ENCODE data around the gene TMEM245. TPM values are rescaled to one million over a fixed set of nuclear protein-coding genes. Genes with fewer than 3 reads are reported as not detected.
"Not testable (repeated sequence)": the region's sequence is repeated elsewhere in the genome, so short reads cannot be mapped to it uniquely, and the experiment has no call there.

Gene TMEM245
- polyA plus RNA-seq, 2 of the 4 experiments (the other 2 are of a cell fraction) = 44.9 to 88.9 TPM

- CTCF ChIA-PET = interaction anchor here (1.0 kb wide), 1 partner anchor 14 kb away, joined by 3 read pairs; no protein-coding TSS in a partner anchor
- 83% methylated on average over 2 of the region's 2 CpGs for WGBS (ENCODE audit: missing lambda C conversion rate)
- POLR2A ChIA-PET = no interaction called here
- H3K4me2 ChIP-seq = no peak overlapping the region
- no peak for ATAC-seq
- no peaks in the 10 kb centered on the region for H3K9me3 ChIP-seq
- H3K27ac ChIP-seq = no peak overlapping the region
- DNase-seq (ENCODE audit: low read depth in 1 of 2, low spot score in 1 of 2) = no peak
- TF ChIP-seq MYC (IDR thresholded peaks at IDR 0.05; ENCODE audit: borderline replicate concordance, low read length) (no peak), RNF2 (IDR thresholded peaks at IDR 0.05; ENCODE audit: borderline replicate concordance, low read depth) (no peak), HEYL (CRISPR knock-in tag; IDR thresholded peaks at IDR 0.05) (no peak), PHF8 (IDR thresholded peaks at IDR 0.05; ENCODE audit: borderline replicate concordance, low read depth) (no peak), ZSCAN20 (CRISPR knock-in tag; IDR thresholded peaks at IDR 0.05) (no peak), MAFK (IDR thresholded peaks at IDR 0.05; ENCODE audit: partially characterized antibody) (no peak), ATOH8 (CRISPR knock-in tag; IDR thresholded peaks at IDR 0.05; ENCODE audit: low read depth) (no peak), CBX8 (IDR thresholded peaks at IDR 0.05) (no peak), HDAC2 (IDR thresholded peaks at IDR 0.05) (no peak), TFCP2L1 (CRISPR knock-in tag; IDR thresholded peaks at IDR 0.05) (no peak), GATA3 (IDR thresholded peaks at IDR 0.05; ENCODE audit: borderline replicate concordance) (no peak), HOXB5 (CRISPR knock-in tag; IDR thresholded peaks at IDR 0.05) (no peak), TP53 (CRISPR knock-in tag; IDR thresholded peaks at IDR 0.05) (no peak), POLR2A (IDR thresholded peaks at IDR 0.05; ENCODE audit: low read length) (no peak), FOSB (CRISPR knock-in tag; IDR thresholded peaks at IDR 0.05) (no peak), EP300 (IDR thresholded peaks at IDR 0.05) (no peak)
- TF ChIP-seq, protein P1, sequence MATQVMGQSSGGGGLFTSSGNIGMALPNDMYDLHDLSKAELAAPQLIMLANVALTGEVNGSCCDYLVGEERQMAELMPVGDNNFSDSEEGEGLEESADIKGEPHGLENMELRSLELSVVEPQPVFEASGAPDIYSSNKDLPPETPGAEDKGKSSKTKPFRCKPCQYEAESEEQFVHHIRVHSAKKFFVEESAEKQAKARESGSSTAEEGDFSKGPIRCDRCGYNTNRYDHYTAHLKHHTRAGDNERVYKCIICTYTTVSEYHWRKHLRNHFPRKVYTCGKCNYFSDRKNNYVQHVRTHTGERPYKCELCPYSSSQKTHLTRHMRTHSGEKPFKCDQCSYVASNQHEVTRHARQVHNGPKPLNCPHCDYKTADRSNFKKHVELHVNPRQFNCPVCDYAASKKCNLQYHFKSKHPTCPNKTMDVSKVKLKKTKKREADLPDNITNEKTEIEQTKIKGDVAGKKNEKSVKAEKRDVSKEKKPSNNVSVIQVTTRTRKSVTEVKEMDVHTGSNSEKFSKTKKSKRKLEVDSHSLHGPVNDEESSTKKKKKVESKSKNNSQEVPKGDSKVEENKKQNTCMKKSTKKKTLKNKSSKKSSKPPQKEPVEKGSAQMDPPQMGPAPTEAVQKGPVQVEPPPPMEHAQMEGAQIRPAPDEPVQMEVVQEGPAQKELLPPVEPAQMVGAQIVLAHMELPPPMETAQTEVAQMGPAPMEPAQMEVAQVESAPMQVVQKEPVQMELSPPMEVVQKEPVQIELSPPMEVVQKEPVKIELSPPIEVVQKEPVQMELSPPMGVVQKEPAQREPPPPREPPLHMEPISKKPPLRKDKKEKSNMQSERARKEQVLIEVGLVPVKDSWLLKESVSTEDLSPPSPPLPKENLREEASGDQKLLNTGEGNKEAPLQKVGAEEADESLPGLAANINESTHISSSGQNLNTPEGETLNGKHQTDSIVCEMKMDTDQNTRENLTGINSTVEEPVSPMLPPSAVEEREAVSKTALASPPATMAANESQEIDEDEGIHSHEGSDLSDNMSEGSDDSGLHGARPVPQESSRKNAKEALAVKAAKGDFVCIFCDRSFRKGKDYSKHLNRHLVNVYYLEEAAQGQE (IDR thresholded peaks at IDR 0.05) = no peak
- H3K4me3 ChIP-seq = no peak overlapping the region
- H3K4me1 ChIP-seq = no peaks in the 10 kb centered on the region
- FAIRE-seq = no peak
Measured at GRCh38 chr9:108972626-108973209, 147.0 kb downstream of the TMEM245 start.

DNA sequence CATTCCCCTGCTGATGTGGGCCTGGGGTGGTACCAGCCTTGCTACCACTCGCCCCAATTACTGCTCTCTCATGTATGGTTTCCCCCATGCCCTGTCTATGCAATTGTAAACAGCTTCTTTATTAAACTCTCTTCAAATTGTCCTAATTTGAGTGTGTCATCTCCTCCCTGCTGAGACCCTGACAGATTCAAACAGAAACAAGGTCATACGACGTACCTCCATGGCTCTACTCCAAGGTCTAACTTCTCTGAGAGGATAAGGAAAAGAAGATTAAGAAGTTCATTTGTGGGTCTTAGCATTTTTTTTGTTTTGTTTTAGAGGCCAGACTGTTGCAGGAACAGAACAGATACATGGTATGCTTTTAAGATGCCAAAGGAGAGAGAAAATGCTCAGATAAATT, 147.6 kb downstream of the TMEM245 start:
- Histone ChIP-seq H3K9me3 (no peaks in the 10 kb centered on the region), H3K27ac (no peak overlapping the region), H3K4me1 (no peaks in the 10 kb centered on the region), H3K4me2 (no peak overlapping the region), H3K4me3 (no peak overlapping the region)
- TF ChIP-seq POLR2A (IDR thresholded peaks at IDR 0.05; ENCODE audit: low read length) (no peak), HEYL (CRISPR knock-in tag; IDR thresholded peaks at IDR 0.05) (no peak)
- CTCF ChIA-PET = no interaction called here
- POLR2A ChIA-PET = no interaction called here
- FAIRE-seq = no peak
- DNase-seq (ENCODE audit: low read depth in 1 of 2, low spot score in 1 of 2) = no peak
- no peak for ATAC-seq
- 89% methylated on average over 3 of the region's 3 CpGs for WGBS (ENCODE audit: missing lambda C conversion rate)

GRCh38 chr9:108971392-108971791, 148.4 kb downstream of the TMEM245 start:
- CTCF ChIA-PET = interaction anchor here (1.0 to 1.2 kb wide), 2 partner anchors 20 to 212 kb away, joined by 4 to 6 read pairs; no protein-coding TSS in a partner anchor
- H3K27ac ChIP-seq; POLR2A ChIA-PET; ATAC-seq; H3K9me3 ChIP-seq; H3K4me3 ChIP-seq; H3K4me2 ChIP-seq; H3K4me1 ChIP-seq; FAIRE-seq; DNase-seq (ENCODE audit: low read depth in 1 of 2, low spot score in 1 of 2): not testable (repeated sequence)
- 100% methylated on average over 2 of the region's 2 CpGs for WGBS (ENCODE audit: missing lambda C conversion rate)

GRCh38 chr9:108967916-108968315, 151.8 kb downstream of the TMEM245 start:
- FAIRE-seq (no peak), ATAC-seq (no peak), DNase-seq (ENCODE audit: low read depth in 1 of 2, low spot score in 1 of 2) (no peak)
- Histone ChIP-seq H3K27ac (no peak overlapping the region), H3K4me3 (no peak overlapping the region), H3K9me3 (no peaks in the 10 kb centered on the region), H3K4me2 (no peak overlapping the region), H3K4me1 (no peaks in the 10 kb centered on the region)
- POLR2A ChIA-PET = no interaction called here
- CTCF ChIA-PET = interaction anchor here (2.2 kb wide), 1 partner anchor 13 kb away, joined by 11 read pairs; no protein-coding TSS in a partner anchor
- TF ChIP-seq KDM1A (IDR thresholded peaks at IDR 0.05; ENCODE audit: low read depth) (no peak), MAZ (IDR thresholded peaks at IDR 0.05; ENCODE audit: borderline replicate concordance, low read depth, low read length) (no peak), CHD4 (IDR thresholded peaks at IDR 0.05; ENCODE audit: borderline replicate concordance) (no peak), RNF2 (IDR thresholded peaks at IDR 0.05; ENCODE audit: borderline replicate concordance, low read depth) (no peak), ZC3H11A (IDR thresholded peaks at IDR 0.05) (no peak), JUN (IDR thresholded peaks at IDR 0.05) (no peak), FOSB (CRISPR knock-in tag; IDR thresholded peaks at IDR 0.05) (no peak), ZNF302 (CRISPR knock-in tag; IDR thresholded peaks at IDR 0.05) (no peak), BHLHE40 (IDR thresholded peaks at IDR 0.05; ENCODE audit: low read depth, low read length) (no peak), RFX5 (IDR thresholded peaks at IDR 0.05) (no peak), POLR2AphosphoS2 (conservative IDR thresholded peaks at IDR 0.05; ENCODE audit: low read length) (no peak), JUNB (IDR thresholded peaks at IDR 0.05) (no peak), CHD2 (IDR thresholded peaks at IDR 0.05; ENCODE audit: low read length, partially characterized antibody) (no peak), CEBPB (IDR thresholded peaks at IDR 0.05) (no peak), NPAS2 (CRISPR knock-in tag; IDR thresholded peaks at IDR 0.05; ENCODE audit: borderline replicate concordance) (no peak), SMC3 (IDR thresholded peaks at IDR 0.05) (no peak)
